Hematopoietic multipotent progenitor cell treated with erythropoietin and hydrocortisone succinate and interleukin-3 and kit ligand, for 6 days (in vitro differentiated cells): Measurements from ENCODE around the gene PSME3.
"Not testable (repeated sequence)": the region's sequence is repeated elsewhere in the genome, so short reads cannot be mapped to it uniquely, and the experiment has no call there.

Experiments used
- DNase-seq: peaks from one replicate; pipeline ENCODE4 v3.0.0-alpha.2; 2015

PSME3 gene

GRCh38 chr17:42851371-42852240 lies 18.4 kb downstream of the PSME3 start:
- not testable (repeated sequence) for DNase-seq

- no peak for DNase-seq
Measured at GRCh38 chr17:42852351-42852750, 19.2 kb downstream of the PSME3 start.

GRCh38 chr17:42853004-42853403 lies 19.8 kb downstream of the PSME3 start:
- no peak for DNase-seq

- no peak for DNase-seq
Measured at GRCh38 chr17:42853597-42853967, 20.4 kb downstream of the PSME3 start.

- DNase-seq = no peak
Measured at GRCh38 chr17:42853968-42854790, 21.0 kb downstream of the PSME3 start.

- no peak for DNase-seq
Measured at GRCh38 chr17:42855048-42855596, 21.9 kb downstream of the PSME3 start.

GRCh38 chr17:42856093-42856492 lies 22.9 kb downstream of the PSME3 start:
- DNase-seq = not testable (repeated sequence)

GRCh38 chr17:42856516-42856915 lies 23.3 kb downstream of the PSME3 start:
- DNase-seq = not testable (repeated sequence)

- no peak for DNase-seq
Measured at GRCh38 chr17:42857389-42857788, 24.2 kb downstream of the PSME3 start.

GRCh38 chr17:42865638-42866094 lies 32.5 kb downstream of the PSME3 start:
- no peak for DNase-seq

- DNase-seq = no peak
Measured at GRCh38 chr17:42866216-42866615, 33.0 kb downstream of the PSME3 start.

GRCh38 chr17:42866631-42867575 lies 33.7 kb downstream of the PSME3 start:
- DNase-seq = no peak

- not testable (repeated sequence) for DNase-seq
Measured at GRCh38 chr17:42867694-42868261, 34.6 kb downstream of the PSME3 start.

- no peak for DNase-seq
Measured at GRCh38 chr17:42868338-42868737, 35.1 kb downstream of the PSME3 start.

GRCh38 chr17:42871647-42872046 lies 38.5 kb downstream of the PSME3 start:
- no peak for DNase-seq

GRCh38 chr17:42872251-42872965 lies 39.2 kb downstream of the PSME3 start:
- DNase-seq = no peak

GRCh38 chr17:42873315-42873714 lies 40.1 kb downstream of the PSME3 start:
- DNase-seq = no peak

GRCh38 chr17:42873932-42874695 lies 40.9 kb downstream of the PSME3 start:
- not testable (repeated sequence) for DNase-seq

- DNase-seq = no peak
Measured at GRCh38 chr17:42877037-42877436, 43.8 kb downstream of the PSME3 start.

- DNase-seq = no peak
Measured at GRCh38 chr17:42878123-42878880, 45.1 kb downstream of the PSME3 start.
